ENCODE results near the gene CACNA1D.
"Not testable (repeated sequence)": the region's sequence is repeated elsewhere in the genome, so short reads cannot be mapped to it uniquely, and the experiment has no call there.

The CACNA1D gene

DNA sequence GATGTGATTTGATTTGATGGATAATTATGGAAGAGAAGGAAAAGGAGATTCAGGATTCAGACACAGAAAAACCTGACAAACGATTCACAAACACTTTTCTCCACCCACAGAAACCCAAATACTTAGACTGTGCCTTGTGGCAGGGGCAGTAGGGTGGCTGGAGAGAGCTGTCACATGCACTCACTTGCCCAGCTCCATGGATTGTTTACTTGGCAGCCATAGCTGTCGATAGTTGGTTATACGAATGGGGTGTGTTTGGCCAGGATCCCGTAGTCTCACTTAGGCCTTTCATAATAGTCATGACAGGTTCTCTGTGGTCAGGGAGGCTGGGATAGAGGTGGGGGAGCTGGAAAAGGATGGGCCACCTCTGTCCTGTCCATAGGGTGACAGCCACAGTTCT, 76.9 kb downstream of the CACNA1D start:
- DNase-seq (ENCODE audit: low read depth in 1 of 2, low spot score in 1 of 2), result no peak

DNA sequence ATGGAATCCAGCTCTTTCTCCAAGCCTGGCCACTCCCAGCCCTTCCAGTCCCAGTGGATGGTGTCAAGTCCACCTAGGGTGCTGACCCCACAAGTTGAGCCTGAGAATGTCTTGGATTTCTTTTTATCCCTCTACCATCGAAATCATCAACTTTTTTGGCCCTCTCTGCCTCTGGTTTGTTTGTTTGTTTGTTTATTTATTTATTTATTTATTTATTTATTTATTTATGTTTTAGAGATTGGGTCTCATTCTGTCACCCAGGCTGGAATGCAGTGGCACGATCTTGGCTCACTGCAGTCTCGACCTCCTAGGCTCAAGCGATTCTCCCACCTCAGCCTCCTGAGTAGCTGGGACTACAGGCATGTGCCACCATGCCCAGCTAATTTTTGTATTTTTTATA, 77.8 kb downstream of the CACNA1D start:
- DNase-seq (ENCODE audit: low read depth in 1 of 2, low spot score in 1 of 2), result not testable (repeated sequence)

- no peak for DNase-seq (ENCODE audit: low read depth in 1 of 2, low spot score in 1 of 2)
Measured at GRCh38 chr3:53577506-53577905, 83.1 kb downstream of the CACNA1D start.

- no peak for DNase-seq (ENCODE audit: low read depth in 1 of 2, low spot score in 1 of 2)
Measured at GRCh38 chr3:53579636-53580035, 85.2 kb downstream of the CACNA1D start.

DNA sequence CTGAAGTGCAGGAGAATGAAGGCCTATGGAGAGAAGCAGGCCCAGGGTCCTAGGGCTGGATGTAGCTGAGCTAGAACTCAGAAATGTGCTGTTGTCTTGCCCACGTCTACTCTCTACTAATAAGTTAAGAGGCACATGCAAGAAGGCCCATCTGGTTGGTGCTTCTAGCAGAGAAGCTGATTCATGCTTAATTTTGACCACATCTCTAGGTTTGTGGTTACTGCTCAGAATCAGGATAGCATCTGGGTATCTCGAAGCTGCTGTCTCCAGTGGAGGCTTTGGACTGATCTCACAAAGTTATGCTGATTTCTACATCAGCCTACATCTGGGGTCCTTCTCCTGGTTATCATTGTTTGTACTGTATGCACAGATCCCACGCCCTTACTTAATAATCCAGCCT, 87.3 kb downstream of the CACNA1D start:
- DNase-seq (ENCODE audit: low read depth in 1 of 2, low spot score in 1 of 2), result no peak

DNA sequence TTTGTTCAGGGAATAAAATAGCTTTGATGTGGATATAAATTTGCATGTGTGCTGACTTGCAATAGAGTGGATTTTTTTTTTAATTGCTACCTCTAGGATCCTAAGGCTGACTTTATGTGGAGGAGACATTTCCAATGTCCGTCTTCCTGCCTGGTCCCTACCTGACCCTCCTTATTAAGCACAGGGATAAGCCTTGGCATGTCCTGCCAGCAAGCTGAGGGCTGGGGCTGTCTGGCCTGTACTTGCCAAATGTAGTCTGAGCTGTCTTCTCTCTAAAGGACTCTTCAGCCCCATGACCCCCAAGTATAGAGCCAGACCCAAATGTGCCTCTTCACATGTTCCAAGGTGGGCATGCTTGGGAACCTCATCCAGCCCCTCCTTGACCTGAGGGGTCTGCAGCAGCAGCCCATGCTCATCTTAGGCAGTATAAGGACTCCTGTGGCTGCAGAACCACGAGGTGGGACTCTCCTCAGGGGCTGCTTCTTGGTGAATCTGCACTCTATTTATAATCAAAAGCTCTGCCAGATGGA, 88.8 kb downstream of the CACNA1D start:
- no peak for DNase-seq (ENCODE audit: low read depth in 1 of 2, low spot score in 1 of 2)

DNA sequence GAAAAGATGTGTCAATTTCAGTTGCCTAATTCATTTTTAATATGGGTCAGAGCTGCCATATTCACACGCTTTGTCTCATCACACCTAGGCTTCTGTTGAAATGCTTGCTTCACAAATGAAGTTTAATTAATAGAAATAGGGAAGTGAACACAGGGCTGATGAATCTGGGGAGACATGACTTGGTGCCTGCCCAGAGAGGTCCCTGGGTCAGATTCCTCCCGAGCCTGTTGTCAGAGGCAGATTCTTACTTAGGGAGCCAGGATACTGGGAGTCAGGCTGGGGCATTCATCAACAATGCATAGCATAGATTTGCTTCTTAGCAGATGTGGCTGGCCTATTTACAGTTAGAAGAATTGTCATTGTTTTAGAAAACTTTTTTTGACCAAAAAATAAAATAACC, 90.6 kb downstream of the CACNA1D start:
- DNase-seq (ENCODE audit: low read depth in 1 of 2, low spot score in 1 of 2), result no peak

DNA sequence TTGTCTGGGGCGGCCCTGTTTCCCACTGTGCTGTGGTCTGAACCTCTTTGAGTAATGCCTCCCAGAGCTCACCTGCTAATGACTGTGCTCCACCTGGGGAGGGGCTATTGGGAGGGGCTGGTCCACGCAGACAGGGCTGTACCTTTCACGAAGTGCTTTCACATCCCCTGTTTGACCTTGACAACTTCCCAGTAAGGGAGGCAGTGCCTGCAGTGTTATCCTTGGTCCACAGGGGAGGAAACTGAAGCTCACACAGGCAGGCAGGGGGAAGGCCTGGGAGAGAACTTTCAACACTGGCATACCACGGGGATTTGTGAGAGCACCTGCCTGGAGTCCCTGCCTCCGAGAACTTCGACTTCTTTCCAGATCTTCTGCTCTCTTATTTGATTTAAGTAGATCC, 91.2 kb downstream of the CACNA1D start:
- DNase-seq (ENCODE audit: low read depth in 1 of 2, low spot score in 1 of 2), result no peak

- DNase-seq (ENCODE audit: low read depth in 1 of 2, low spot score in 1 of 2), result no peak
Measured at GRCh38 chr3:53588122-53588521, 93.7 kb downstream of the CACNA1D start.

DNA sequence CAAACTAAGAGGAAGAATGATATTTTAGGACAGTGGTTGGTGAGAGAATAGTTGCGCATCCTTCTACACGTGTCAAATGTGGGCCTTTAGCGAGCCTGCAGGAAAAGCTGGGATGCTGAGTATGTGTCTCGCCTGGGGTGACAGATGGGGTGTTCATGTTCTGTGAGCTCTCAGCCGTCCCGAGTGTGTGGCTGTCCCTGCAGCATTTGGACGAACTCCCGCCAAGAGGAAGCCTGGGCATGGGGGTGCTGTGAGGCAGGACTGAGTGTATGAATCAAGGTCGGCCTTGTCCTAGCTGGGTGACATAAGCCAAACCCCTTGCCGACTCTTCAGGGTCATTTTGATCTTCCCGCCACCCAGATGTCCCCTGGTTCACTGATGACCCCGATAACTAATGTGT, 94.8 kb downstream of the CACNA1D start:
- DNase-seq (ENCODE audit: low read depth in 1 of 2, low spot score in 1 of 2), result no peak

DNA sequence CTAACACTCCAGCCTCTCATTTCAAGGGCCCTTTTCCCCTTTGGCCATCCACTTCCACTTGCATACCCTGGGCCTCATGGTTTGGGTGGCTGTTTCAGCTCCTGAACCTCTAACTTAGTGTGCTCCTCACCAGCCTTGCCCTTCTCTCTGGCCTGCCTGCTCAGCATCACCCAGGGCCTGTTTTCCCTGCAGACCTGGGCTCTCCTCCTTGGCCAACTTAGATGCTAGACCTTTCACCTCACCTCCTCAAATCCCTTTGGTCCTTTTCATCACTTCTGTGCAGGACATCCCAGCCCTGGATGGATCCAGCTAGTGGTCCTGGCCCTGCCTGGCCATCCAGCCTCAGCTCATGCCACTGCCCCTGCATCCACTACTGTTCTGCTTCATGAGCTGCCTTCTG, 95.4 kb downstream of the CACNA1D start:
- no peak for DNase-seq (ENCODE audit: low read depth in 1 of 2, low spot score in 1 of 2)

DNA sequence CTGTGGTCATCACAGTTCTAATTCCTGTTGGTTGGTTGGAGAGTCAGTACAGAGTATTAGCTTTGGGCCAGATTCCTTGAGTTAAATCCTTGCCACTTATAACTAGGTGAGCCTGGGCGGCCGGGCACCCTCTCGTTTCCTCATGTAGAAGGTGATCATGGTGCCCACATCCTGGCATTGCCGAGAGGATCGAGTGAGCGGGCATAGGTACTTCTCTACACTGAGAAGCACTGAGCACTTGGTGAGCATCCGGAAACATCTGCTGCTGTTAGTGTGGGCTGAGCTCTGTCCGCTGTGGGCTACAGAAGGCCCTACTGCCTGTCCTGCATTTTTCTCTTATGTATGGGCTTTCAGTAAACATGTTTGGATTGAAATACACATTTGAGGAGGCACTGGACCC, 96.2 kb downstream of the CACNA1D start:
- DNase-seq (ENCODE audit: low read depth in 1 of 2, low spot score in 1 of 2), result no peak

GRCh38 chr3:53591646-53592045, 97.2 kb downstream of the CACNA1D start:
- DNase-seq (ENCODE audit: low read depth in 1 of 2, low spot score in 1 of 2), result no peak

GRCh38 chr3:53592862-53593261, 98.5 kb downstream of the CACNA1D start:
- DNase-seq (ENCODE audit: low read depth in 1 of 2, low spot score in 1 of 2), result no peak

DNA sequence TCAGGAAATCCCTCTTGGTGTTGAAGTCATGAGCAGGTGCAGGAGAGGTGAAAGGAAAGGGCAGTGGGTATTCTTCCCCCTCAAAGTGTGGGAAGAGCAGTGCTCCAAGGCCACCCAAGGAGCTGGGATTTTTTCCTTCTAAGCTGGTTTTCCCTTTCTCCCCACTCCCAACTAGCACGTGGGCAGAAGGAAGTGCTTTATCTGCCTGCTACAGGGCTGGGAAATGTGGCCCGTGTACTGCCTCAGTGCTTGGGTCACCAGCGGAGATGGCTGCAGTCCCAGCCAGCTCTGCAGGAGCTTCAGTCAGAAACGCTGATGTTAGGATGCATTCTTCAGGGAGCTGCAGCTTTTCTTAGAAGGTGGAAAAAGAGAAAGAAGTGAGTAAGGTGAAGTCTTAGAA, 99.2 kb downstream of the CACNA1D start:
- DNase-seq (ENCODE audit: low read depth in 1 of 2, low spot score in 1 of 2), result no peak

DNA sequence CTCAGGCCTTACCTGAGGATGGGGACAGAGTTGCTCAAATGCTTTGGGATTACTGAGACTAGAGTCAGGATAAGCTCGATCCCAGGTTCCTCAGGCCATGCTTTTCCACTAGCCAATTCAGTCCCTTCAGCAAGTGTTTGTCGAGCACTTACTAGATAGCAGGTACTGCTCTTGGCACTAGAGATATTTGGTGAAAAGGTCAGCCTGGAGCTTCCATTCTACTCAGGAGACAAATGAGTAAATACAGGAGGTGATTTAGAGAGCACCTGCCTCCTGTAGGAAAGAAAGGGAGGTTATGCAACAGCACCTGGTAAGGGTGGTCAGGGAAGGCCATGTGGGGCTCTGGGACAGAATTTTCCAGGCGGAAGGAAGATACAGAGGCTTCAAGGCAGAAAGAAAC, 99.9 kb downstream of the CACNA1D start:
- no peak for DNase-seq (ENCODE audit: low read depth in 1 of 2, low spot score in 1 of 2)

DNA sequence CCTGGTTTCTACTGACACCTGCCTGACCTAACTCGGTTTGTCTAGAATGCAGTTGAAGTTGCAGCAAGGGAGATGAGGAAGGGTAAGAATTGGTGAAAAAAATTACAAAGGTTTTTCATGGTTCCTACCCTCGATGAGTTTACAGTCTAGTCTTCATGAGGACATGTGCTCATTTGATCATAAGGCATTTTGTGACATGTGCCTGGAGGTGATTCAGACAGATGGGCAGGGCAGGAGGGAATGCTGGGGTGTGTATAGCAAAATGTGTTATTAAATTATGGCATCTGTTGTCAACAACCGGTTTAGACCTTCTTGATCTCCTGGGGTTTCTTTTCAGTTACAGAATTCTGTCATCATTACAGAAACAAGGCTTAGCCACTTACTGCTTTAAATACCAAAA, 101.2 kb downstream of the CACNA1D start:
- no peak for DNase-seq (ENCODE audit: low read depth in 1 of 2, low spot score in 1 of 2)

GRCh38 chr3:53597136-53597915, 102.9 kb downstream of the CACNA1D start:
- DNase-seq (ENCODE audit: low read depth in 1 of 2, low spot score in 1 of 2), result no peak

GRCh38 chr3:53599771-53600170, 105.4 kb downstream of the CACNA1D start:
- no peak for DNase-seq (ENCODE audit: low read depth in 1 of 2, low spot score in 1 of 2)

GRCh38 chr3:53602866-53603265, 108.5 kb downstream of the CACNA1D start:
- no peak for DNase-seq (ENCODE audit: low read depth in 1 of 2, low spot score in 1 of 2)

- no peak for DNase-seq (ENCODE audit: low read depth in 1 of 2, low spot score in 1 of 2)
Measured at GRCh38 chr3:53604232-53604631, 109.8 kb downstream of the CACNA1D start.

DNA sequence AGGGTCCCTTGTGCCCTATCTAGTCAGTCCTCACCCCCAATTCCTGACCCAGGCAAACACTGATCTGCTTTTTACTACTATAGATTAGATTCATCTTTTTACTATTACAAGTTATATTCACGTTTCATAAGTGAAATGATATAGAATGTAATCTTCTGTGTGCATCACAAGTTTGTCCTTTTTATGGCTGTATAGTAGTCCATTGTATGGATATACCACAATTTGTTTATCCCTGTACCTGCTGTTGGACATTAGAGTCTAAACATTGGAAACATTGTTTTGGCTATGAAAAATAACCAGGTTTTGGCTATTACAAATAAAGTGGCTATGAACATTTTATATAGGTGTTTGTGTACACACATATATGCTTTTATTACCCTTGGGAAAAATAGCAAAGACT, 112.4 kb downstream of the CACNA1D start:
- no peak for DNase-seq (ENCODE audit: low read depth in 1 of 2, low spot score in 1 of 2)

GRCh38 chr3:53612508-53612907, 118.1 kb downstream of the CACNA1D start:
- no peak for DNase-seq (ENCODE audit: low read depth in 1 of 2, low spot score in 1 of 2)
